GM18517 (cell line): ENCODE results near the gene GTSE1.
"Not testable (repeated sequence)": the region's sequence is repeated elsewhere in the genome, so short reads cannot be mapped to it uniquely, and the experiment has no call there.

Experiments used
- ATAC-seq: cut with Tn5 transposase; IDR thresholded peaks from one replicate; pipeline ENCODE4 v1.9.1; 2021; ENCODE audit warnings: mild to moderate bottlenecking, moderate library complexity; ENCODE audit not compliant: unreplicated experiment

GTSE1 gene

GRCh38 chr22:46293577-46294260 lies 3.0 kb upstream of the GTSE1 start:
- ATAC-seq = no peak

DNA sequence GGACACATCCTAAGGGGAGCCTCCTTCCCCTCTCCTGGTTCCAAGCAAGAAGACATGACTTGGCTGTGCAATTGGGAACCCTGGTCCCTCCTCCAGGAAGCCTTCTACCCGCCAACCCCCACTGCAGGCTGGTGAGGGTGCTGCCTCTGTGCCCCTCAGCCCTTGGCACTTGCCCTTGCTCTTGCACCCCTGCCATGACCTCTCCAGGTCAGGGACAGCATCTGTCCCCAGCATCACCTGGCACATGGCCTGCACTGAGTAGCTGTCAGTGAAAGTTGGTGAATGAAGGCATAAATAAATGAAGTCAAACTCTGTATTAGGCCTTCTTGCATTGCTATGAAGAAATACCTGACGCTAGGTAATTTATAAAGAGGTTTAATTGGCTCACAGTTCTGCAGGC lies 1.9 kb upstream of the GTSE1 start:
- no peak for ATAC-seq

- ATAC-seq = no peak
Observed at GRCh38 chr22:46295277-46295971, 1.2 kb upstream of the GTSE1 start.

DNA sequence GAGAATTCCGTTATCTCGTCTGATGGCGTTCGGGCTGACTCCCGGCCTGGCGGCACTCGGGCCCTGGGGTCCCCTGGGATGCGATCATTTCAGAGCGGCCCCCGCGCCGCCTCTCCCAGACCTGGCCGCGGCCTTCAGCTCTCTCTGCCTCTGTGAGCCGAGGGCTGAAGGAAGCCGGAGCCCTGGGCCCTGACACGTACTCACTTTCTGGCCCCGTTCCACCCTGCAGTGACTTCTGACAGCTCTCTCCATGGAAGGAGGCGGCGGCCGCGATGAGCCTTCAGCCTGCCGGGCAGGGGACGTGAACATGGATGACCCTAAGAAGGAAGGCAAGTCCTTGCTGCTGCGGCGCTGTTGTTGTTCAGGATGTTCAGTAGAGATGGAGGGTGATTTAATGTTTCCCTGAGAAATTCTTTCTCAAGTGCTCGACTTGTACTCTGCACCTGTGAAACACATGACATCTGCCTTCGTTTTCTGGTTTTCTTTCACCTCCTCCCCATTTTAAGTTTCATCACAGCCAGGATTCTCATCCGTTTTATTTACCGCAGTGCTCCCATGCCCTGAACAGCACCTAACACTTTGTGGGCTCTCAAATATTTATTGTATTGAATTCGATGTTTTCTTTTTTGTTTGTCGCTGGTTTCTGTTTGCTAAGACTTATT lies 612 bp downstream of the GTSE1 start:
- ATAC-seq = no peak

DNA sequence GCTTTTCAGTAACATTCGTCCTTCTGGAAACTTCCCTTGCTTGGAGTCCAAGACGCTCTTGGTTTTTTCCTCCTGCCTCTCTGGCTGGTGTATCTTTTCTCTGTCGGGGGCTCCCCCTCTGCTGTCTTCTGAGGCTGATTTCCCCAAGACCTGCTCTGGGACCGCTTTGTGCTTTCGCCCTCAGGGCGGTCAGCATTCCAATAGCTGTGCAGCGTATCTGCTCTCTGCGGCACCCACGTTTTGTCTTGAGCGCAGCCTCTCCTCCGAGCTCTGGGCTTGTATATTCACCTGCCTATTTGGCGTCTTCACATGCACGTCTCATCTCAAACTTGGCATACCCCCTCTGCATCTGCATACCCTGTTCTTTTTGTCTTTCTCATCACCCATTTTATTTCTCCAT lies 2.4 kb downstream of the GTSE1 start:
- ATAC-seq = no peak

DNA sequence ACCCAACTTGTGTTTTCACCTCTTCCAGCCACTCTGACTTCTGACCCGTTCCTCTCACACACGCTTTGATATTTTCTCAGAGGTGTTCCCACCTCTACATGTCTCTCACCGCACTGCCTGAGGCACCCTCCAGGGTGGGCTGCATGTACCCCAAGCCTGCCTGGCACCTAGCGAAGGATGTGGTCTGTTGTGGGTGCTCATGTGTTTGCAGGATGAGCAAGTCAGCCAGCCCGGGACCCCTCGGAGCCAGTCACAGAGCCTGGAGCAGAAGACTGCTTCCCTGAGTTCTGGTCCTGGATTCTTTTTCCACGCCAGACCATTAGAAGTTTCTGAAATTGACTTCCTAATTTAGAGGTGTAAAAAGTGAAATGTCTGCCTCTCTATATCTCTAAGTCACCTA lies 3.8 kb downstream of the GTSE1 start:
- ATAC-seq = no peak

DNA sequence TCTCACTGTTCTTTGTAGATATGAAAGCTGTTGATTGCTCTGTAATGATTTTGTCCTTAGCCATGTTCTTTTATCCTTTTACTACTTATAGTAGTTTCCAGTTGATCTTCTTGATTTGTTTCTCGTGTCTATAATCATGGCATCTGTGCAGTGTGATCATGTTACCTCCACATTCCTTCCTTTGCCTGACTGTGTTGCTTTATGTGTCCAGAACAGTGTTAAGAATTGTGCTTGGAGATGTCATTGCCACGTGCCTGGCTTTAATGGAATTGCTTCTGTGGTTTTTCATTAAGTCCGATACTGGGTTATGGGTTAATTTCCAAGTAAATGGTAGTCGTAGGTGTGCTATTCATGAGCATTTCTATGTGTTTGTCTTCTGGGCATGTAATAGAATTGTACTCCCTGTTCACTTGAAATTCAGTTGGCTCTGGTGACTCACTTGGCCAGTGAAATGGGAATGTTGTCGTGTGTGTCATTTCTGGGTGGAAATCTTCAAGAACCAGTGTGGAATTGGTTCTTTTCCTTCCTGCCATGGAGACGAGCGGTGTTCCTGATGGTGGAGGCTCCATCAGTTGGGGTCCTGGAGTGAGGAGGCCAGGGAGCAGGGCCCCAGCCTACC lies 6.8 kb downstream of the GTSE1 start:
- ATAC-seq = no peak

DNA sequence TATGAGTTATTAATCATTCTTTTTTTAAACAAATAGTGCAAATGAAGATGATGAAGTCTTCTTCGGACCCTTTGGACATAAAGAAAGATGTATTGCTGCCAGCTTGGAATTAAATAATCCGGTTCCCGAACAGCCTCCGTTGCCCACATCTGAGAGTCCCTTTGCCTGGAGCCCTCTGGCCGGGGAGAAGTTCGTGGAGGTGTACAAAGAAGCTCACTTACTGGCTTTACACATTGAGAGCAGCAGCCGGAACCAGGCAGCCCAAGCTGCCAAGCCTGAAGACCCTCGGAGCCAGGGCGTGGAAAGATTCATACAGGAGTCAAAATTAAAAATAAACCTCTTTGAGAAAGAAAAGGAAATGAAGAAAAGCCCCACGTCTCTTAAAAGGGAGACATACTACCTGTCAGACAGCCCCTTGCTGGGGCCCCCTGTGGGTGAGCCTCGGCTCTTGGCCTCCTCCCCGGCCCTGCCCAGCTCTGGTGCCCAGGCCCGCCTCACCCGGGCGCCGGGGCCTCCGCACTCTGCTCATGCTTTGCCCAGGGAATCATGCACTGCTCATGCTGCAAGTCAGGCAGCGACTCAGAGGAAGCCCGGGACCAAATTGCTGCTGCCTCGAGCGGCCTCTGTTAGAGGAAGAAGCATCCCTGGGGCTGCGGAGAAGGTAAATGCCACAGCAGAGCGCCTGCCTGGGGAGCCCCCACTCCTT lies 11.8 kb downstream of the GTSE1 start:
- no peak for ATAC-seq

- no peak for ATAC-seq
Observed at GRCh38 chr22:46309526-46310085, 12.9 kb downstream of the GTSE1 start.

GRCh38 chr22:46312056-46312455 lies 15.4 kb downstream of the GTSE1 start:
- ATAC-seq = no peak

GRCh38 chr22:46312848-46313247 lies 16.2 kb downstream of the GTSE1 start:
- ATAC-seq = not testable (repeated sequence)

- no peak for ATAC-seq
Observed at GRCh38 chr22:46315976-46316375, 19.3 kb downstream of the GTSE1 start.

- no peak for ATAC-seq
Observed at GRCh38 chr22:46317646-46318045, 21.0 kb downstream of the GTSE1 start.

GRCh38 chr22:46318576-46318975 lies 21.9 kb downstream of the GTSE1 start:
- no peak for ATAC-seq

DNA sequence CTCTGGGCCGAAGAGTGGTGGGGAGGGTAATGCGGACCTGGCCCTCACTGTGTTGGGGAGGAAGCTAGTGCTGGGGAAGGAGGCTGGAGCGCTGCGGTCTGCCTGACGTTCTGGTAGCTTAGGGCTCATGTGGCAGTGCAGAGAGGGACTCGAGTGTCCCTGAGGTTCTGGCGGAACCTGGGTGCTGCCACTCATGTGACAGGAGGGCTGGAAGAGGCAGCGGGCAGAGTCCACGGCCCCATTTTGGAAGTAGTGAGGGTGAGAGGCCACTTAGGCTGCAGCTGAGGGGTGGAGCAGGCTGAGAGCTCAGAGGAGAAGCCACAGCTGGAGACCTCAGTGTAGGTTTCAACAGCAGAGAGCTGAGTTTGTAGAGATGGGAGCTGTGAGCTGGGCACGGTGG lies 22.6 kb downstream of the GTSE1 start:
- no peak for ATAC-seq

- ATAC-seq = no peak
Observed at GRCh38 chr22:46320166-46320710, 23.6 kb downstream of the GTSE1 start.

GRCh38 chr22:46320716-46321386 lies 24.2 kb downstream of the GTSE1 start:
- no peak for ATAC-seq

- ATAC-seq = no peak
Observed at GRCh38 chr22:46322711-46323110, 26.0 kb downstream of the GTSE1 start.

DNA sequence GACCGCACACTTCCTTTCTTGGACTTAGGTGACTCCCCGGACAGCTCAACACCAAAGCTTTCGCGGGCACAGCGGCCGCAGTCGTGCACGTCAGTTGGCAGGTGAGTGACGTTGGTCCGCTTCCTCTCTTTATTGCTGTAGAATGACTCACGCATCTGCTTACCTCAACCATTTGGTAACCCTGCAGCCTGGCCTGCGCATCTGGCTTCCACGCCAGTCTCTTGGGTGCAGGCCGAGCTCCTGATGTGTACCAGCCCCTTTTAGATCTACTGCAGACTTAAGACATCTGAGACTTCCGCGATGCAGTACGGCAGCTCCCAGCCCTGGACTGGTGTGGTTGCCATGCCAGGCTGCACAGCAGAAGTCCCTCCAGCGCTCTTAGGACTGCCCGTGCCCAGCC lies 26.5 kb downstream of the GTSE1 start:
- no peak for ATAC-seq
